SKM-1 treated with dmso at 0.1 percent for 144 hours (cell line): ENCODE results near the gene HOXB5.

Experiments used
- DNase-seq: peaks from one replicate; lab custom pipeline; 2025; ENCODE audit not compliant: unreplicated experiment; lab: John Stamatoyannopoulos, UW

Gene HOXB5

DNA sequence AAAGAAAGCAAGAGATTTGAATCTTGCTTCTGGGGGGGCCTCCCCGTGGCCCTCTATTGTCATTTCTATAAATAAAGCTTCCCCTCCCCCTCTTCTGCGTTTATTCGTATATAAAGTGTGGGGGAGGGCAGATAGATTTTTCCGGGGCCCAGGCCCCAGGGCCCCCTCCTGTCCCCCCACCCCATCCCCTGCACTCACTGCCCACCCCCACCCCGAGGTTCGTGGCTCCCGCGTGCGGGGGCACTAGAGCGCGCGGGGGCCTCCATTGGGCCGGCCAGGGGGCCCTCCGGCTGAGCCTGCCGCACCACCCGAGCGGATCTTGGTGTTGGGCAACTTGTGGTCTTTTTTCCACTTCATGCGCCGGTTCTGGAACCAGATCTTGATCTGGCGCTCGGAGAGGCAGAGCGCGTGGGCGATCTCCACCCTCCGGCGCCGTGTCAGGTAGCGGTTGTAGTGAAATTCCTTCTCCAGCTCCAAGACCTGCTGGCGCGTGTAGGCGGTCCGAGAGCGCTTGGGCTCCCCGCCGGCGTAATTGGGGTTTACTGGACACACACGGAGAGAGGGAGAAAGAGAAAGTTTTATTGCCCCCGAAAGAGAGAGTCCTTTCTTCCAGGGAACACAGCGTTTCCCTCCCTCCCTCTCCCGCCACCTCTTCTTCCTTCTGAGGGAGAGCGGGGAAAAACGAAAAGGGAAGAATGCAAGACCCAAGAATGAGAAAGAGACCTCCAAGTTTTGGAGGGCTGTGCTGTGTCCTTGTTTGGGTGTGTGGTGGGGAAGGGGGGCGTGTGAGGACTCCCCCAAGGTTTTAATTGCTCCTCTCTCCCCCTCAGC lies 16.9 kb downstream of the HOXB5 start:
- DNase-seq = no peak

DNA sequence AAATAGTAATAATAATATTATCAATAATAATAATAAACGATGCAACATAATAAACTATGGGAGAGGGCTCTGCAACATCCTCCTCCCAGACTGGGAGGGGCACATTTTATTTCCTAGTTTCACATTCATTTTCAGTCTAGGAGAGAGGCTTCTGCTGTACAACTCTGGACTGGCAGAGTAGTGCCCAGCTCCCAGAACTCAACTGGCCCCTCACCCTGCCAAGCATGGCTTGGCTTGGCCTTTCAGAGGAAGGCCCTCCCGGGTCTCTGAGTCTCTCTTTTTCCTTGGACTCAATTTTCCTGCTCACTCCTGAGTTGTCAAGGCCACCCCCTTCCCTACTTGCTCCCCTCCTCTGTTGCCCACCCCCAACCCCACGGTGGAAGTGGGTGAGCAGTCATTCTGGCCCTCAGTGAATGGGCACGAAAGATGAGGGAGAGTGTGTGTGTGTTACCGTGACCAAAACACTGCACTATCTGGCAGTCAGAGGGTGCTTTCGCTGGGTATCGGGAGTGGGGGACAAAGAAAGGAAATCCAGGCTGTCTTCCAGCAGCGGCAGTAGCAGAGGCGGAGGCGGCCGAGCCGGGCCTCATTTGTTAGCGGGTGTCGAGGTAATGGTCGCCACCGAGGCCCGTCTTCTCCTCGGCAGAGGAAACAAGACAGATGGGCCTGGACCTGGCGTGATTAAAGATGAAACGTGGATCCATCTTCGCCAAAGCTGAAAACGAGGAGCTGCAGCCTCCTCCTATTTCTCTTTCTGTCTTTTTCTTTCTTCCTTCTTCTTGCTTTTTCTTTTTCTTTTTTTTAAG lies 17.7 kb downstream of the HOXB5 start:
- DNase-seq = no peak

DNA sequence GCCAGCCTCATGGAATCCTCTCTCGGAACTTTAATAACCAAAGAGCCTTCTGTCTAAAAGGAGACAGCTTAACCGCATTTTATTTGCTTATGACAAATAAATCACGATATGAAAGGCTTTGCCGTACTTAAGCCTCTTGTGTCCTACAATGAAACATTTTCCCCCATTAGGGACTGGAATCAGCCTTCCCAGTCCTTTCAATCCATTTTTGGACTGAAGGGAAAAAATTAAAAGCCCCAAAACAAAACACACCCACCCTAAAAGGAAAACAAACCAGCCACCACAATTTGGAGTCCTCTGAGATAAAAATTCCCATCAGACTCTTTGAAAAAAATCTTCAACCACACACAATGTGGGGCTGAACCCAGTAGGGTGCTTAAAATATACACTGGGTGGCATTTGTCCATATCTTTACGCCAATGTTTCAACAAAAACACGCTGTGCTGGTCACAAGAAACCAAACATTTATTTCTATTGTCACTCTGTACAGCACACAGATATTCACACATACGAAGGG lies 18.5 kb downstream of the HOXB5 start:
- no peak for DNase-seq

DNA sequence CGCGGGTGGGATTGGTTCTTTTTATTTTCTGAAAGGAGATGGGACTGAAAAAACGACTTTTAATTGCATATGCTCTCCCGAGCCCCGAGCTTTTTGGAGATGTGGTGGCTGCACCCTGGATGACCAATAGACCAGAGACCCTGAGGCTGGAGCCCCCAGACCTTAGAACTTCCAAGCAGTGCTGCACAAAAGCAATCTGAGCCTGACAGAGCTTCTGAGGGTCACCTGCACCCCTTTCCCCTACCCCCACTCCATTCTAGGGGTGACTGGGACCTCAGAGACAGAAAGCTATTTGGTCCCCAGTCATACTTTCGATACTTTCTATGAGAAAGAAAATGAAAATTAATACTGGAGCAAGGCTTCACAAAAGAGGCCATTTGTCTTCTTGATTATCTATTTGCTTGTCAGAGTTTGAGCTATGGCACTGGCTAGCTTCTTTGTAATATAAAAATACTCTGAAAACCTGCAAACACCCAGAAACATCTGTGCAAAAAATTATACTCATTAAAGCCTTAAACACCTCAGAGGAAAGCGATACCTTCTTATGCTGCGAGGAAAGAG lies 19.0 kb downstream of the HOXB5 start:
- DNase-seq = no peak

- DNase-seq = no peak
These were observed 21.7 kb downstream of the HOXB5 start for GRCh38 chr17:48571826-48572417.

- no peak for DNase-seq
These were observed 22.4 kb downstream of the HOXB5 start for GRCh38 chr17:48571024-48571818.

DNA sequence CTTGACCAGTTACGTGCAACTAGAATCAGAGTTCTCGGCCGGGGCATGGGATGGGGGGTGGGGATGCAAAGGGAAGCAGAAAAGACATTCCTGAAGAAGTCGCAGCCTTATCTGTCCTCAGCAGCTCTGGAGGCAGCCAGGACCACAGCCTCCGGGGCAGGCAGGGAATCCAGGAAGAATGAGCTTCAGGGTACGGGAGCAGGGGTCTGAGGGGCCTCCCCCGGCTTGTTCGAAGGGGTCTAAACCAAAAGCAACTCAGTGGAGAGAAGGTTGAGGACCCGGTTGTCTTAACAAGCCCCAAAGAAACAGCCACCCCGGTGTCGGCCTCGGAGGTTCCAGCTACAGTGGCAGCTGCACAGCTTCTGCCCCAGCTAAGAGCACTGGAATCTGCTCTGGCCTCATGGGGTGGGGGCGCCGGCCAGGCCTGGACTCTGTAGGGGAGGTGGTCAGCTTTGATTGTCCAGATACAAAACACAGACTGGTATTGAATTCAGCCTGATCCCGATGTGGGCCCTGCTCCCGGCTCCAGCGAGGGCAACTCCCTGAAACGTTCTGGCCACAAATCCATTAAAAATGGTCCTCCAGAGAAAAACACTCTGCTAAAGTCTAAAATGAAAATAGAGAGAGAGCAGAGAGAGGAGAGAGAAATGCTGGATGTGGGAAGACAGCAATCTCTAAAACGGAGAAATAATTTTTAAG lies 23.1 kb downstream of the HOXB5 start:
- no peak for DNase-seq

- DNase-seq = no peak
These were observed 23.8 kb downstream of the HOXB5 start for GRCh38 chr17:48569674-48570324.

GRCh38 chr17:48569240-48569582 lies 24.4 kb downstream of the HOXB5 start:
- no peak for DNase-seq

- no peak for DNase-seq
These were observed 24.9 kb downstream of the HOXB5 start for GRCh38 chr17:48568499-48569239.

DNA sequence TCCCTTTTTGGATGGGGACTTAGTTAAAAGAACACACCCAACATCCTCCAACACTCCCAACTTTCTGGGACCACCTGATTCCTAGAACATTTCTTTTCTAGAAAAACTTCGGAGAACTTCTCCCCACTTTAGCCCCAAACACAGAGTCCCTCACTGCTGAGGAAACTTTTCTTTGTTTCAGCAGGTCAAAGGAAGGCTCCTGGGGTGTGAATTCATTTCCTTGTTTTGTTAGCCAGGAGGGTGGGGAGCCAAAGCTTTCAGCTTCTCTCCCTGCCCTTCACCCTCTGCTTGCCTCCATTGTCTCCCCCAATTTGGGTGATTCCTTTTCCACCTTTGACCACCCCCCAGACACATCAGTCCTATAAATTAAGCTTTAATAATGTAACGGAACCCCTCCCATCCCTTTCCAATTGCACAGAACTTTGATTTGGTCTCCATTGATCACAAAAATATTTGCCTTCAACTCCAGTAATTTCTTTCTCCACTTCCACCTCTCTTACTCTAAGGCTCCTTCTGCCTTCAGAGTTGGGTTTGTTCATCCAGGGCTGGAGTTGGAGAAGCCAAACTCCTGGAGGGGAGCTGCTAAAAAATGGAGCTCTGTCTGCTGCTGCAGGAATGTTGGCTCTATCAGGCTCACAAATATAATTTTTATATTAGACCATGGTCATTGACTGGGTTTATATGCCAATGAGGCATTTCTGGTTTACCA lies 25.8 kb downstream of the HOXB5 start:
- no peak for DNase-seq

GRCh38 chr17:48567209-48567608 lies 26.4 kb downstream of the HOXB5 start:
- DNase-seq = no peak

- no peak for DNase-seq
These were observed 26.9 kb downstream of the HOXB5 start for GRCh38 chr17:48566717-48567116.

GRCh38 chr17:48565925-48566710 lies 27.5 kb downstream of the HOXB5 start:
- DNase-seq = no peak

- no peak for DNase-seq
These were observed 28.5 kb downstream of the HOXB5 start for GRCh38 chr17:48565022-48565554.

GRCh38 chr17:48564188-48565021 lies 29.2 kb downstream of the HOXB5 start:
- no peak for DNase-seq
